AG04450 (cell line): Measurements from ENCODE around the gene ANO6. TPM values are rescaled to one million over a fixed set of nuclear protein-coding genes. Genes with fewer than 3 reads are reported as not detected.

Experiments
- CTCF ChIA-PET: fragments of 300-600, 350-600 bp; formaldehyde crosslinking; extraction: SDS; loops from one replicate; lab custom pipeline; 2022; ENCODE audit warnings: antibody characterized with exemption, inconsistent platforms; lab: Charles Lee
- POLR2A ChIA-PET: fragments of 350-600 bp; formaldehyde crosslinking; extraction: SDS; loops from one replicate; lab custom pipeline; 2021; ENCODE audit warnings: antibody characterized with exemption, inconsistent platforms; lab: Yijun Ruan, JAX
- DNase-seq: peaks from one replicate; pipeline ENCODE4 v3.0.0-alpha.2; 2011; ENCODE audit warnings: low read depth, low spot score
- H3K27ac ChIP-seq: one replicate; pipeline ENCODE4 v1.5.1; 2012; ENCODE audit warnings: low read depth, low read length, control low read depth
- H3K27me3 ChIP-seq: one replicate; pipeline ENCODE4 v1.6.0; 2012; ENCODE audit warnings: low read length; ENCODE audit not compliant: control insufficient read depth, insufficient read depth
- H3K4me3 ChIP-seq: 2 replicates; pipeline ENCODE4 v1.5.1; 2011; ENCODE audit warnings: mild to moderate bottlenecking, low read depth, low read length, control low read depth
- H3K9me3 ChIP-seq: 2 replicates; pipeline ENCODE4 v1.5.1; 2012; ENCODE audit warnings: low read length; ENCODE audit not compliant: control insufficient read depth, insufficient read depth
- polyA plus RNA-seq: library from polyadenylated mRNA; depleted of rRNA; stranded (reverse); fragments of >200 nt; gene quantifications from 2 replicates; pipeline ENCODE4 v1.2.3, GENCODE V29; 2011
- TF ChIP-seq, protein P1 (sequence below): IDR thresholded peaks from 2 replicates; pipeline ENCODE4 v1.5.1; 2011; ENCODE audit warnings: low read depth, low read length, control low read depth, inconsistent platforms

ANO6 gene
- polyA plus RNA-seq, 1 experiment = 51.9 TPM

DNA sequence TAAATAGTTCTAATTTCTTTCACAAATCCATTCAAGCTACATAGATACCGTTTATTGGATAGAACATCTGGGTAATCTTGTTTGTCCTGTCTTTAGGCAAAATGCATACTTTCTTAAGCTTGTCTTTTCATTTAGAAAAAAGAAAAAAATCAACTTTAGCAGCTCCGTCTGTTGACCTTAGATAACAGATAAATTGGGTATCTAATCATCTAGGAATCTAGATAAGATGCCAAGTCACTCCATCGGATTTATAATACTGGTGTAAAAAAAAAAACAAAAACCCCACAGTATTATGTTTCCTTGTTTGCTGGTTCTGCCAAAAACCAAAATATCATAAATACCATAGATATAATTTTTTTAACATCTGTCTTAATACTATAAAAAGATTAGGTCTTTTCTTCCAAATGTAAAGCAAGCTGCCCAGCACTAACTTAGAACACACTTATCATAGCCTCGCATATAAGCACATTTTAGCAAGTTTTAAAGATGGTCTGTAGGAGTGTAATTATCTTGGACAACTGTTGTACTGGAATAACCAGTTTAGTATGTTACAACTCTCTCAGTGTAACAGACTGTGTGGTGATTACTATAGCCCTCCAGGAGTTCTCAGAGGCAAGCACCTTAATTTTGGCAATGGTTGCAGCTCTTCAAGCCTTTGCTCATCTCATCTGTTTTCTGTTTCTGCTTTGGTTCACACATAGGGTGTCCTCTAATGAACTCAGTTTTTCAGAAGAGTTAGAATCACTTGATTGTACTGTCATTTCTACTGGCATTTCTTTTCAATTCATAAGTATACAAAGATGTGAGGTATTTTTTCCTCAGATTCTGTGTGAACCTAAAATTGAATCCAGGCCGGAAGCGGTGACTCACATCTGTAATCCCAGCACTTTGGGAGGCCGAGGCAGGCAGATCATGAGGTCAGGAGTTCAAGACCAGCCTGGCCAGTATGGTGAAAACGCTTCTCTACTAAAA lies 83.1 kb downstream of the ANO6 start:
- no peak overlapping the region for H3K4me3 ChIP-seq
- TF ChIP-seq, protein P1, sequence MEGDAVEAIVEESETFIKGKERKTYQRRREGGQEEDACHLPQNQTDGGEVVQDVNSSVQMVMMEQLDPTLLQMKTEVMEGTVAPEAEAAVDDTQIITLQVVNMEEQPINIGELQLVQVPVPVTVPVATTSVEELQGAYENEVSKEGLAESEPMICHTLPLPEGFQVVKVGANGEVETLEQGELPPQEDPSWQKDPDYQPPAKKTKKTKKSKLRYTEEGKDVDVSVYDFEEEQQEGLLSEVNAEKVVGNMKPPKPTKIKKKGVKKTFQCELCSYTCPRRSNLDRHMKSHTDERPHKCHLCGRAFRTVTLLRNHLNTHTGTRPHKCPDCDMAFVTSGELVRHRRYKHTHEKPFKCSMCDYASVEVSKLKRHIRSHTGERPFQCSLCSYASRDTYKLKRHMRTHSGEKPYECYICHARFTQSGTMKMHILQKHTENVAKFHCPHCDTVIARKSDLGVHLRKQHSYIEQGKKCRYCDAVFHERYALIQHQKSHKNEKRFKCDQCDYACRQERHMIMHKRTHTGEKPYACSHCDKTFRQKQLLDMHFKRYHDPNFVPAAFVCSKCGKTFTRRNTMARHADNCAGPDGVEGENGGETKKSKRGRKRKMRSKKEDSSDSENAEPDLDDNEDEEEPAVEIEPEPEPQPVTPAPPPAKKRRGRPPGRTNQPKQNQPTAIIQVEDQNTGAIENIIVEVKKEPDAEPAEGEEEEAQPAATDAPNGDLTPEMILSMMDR = no peak
- H3K27ac ChIP-seq = no peak overlapping the region
- H3K27me3 ChIP-seq = no peaks in the 10 kb centered on the region
- POLR2A ChIA-PET = interaction anchor here (0.6 to 0.7 kb wide), 2 partner anchors 83 to 1944 kb away, joined by 3 to 4 read pairs; partner anchors contain the start of gene ANO6
- CTCF ChIA-PET = interaction anchor here (0.6 to 0.8 kb wide), 3 partner anchors 10 to 961 kb away, joined by 3 to 5 read pairs (median 5); no protein-coding TSS in a partner anchor
- H3K9me3 ChIP-seq = no peaks in the 10 kb centered on the region
- DNase-seq = no peak

DNA sequence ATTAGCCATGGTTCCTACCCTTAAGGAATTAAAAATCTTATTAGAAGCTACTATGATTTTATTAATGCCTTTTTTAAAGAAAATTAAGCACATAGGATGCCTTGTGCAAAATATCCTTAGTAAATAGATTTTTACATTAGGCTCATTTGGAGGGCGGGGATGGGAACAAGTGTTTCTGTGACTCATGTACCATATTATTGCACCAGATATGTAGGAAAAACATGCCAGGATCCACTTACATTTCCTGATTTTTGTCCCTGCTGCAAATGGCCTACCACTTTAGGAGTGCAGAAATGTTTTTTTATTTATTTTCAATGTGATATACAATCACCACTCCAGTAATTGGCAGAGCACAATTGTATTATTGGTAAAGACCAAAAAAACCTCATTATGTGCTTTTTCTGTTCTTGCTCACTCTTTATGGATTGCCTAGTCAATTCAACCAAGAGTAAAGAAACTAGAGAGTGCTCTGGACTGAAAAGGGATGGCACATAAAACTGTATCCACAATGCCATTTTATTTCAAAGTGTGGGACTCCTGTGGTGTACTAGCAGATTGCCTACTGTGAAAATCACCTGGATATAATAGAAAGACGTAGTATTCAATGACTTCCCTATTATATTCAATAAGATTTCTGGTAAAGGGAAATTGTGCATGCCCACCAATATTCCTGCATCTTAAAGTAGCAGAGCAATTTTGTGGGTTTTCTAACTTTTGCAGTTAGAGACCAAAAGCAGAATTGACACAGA lies 86.9 kb downstream of the ANO6 start:
- TF ChIP-seq, protein P1 = no peak
- POLR2A ChIA-PET = no interaction called here
- no peak overlapping the region for H3K27ac ChIP-seq
- CTCF ChIA-PET = no interaction called here
- no peak overlapping the region for H3K4me3 ChIP-seq
- H3K9me3 ChIP-seq = no peaks in the 10 kb centered on the region
- no peak for DNase-seq
- no peaks in the 10 kb centered on the region for H3K27me3 ChIP-seq

DNA sequence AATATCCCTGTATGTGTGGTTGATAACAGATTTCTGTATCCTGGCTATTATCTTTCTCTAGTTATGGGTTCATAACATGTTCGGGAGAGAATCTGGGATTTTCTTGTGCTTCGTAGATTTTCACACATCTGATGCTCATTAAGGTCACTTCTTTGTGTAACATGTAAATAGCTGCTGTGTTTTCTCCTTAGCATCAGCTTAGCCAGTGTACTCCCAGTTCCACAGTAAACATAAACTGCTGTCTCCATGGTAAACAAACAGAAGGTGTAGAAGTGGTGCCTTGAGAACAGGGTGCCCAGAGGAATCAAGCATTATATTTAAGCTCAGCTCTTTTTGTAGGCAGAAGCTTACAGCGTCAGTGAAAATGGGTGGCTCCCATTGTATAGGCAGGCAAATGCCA lies 88.0 kb downstream of the ANO6 start:
- H3K9me3 ChIP-seq = no peaks in the 10 kb centered on the region
- H3K4me3 ChIP-seq = no peak overlapping the region
- CTCF ChIA-PET = interaction anchor here (0.6 kb wide), 1 partner anchor 43 kb away, joined by 3 read pairs; no protein-coding TSS in a partner anchor
- DNase-seq = no peak
- TF ChIP-seq, protein P1 = no peak
- no peak overlapping the region for H3K27ac ChIP-seq
- POLR2A ChIA-PET = no interaction called here
- no peaks in the 10 kb centered on the region for H3K27me3 ChIP-seq

DNA sequence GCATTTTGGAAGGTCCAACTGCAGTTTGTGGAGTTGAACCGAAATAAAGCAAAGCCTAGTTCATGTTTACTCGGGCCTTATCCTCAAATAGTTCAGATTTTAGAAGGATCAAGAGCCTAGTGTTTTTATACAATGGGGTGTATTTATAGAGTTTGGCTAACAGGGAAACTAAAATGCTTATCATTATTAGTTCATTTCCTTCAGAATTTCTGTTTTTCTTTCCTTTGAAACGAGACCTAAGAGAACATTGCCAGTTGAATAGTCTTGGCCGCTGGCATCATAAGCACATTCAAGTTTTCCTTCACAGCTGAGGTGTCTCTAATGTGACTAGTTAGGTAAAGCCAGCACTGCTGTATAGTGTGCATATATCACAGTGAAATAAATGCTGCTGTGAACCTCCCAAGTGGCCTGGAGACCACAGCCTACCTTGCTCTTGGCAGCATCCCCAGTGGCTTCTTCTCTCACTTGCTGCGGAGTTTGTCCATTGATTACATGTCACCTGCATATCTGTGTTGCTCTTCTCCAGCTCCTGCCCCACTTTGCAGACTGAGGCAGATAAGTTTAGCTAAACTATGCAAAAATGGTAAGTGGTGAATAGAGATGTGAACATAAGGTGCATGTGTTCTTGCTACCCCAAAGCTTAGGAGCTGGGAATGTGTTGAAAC lies 88.8 kb downstream of the ANO6 start:
- no peaks in the 10 kb centered on the region for H3K27me3 ChIP-seq
- no peak overlapping the region for H3K4me3 ChIP-seq
- ChIA-PET CTCF (interaction anchor here (0.6 kb wide), 1 partner anchor 43 kb away, joined by 3 read pairs; no protein-coding TSS in a partner anchor), POLR2A (no interaction called here)
- TF ChIP-seq, protein P1 = no peak
- H3K27ac ChIP-seq = no peak overlapping the region
- DNase-seq = no peak
- no peaks in the 10 kb centered on the region for H3K9me3 ChIP-seq
